GM12874 (cell line): ENCODE data around the gene DCLRE1B.

Experiments used
- CTCF ChIP-seq: IDR thresholded peaks from 2 replicates; pipeline ENCODE4 v1.5.1; 2011; ENCODE audit warnings: low read depth, mild to moderate bottlenecking, control low read depth, low read length, moderate library complexity; ENCODE audit not compliant: insufficient read depth

Gene DCLRE1B

GRCh38 chr1:113946112-113946511 lies 41.0 kb downstream of the DCLRE1B start:
- no peak for TF ChIP-seq CTCF

- TF ChIP-seq CTCF, result no peak
These were observed 41.7 kb downstream of the DCLRE1B start for GRCh38 chr1:113946678-113947387.

- TF ChIP-seq CTCF, result no peak
These were observed 42.4 kb downstream of the DCLRE1B start for GRCh38 chr1:113947388-113948107.

GRCh38 chr1:113949007-113949406 lies 43.9 kb downstream of the DCLRE1B start:
- no peak for TF ChIP-seq CTCF

- TF ChIP-seq CTCF, result no peak
These were observed 45.8 kb downstream of the DCLRE1B start for GRCh38 chr1:113950908-113951307.

GRCh38 chr1:113951719-113952118 lies 46.6 kb downstream of the DCLRE1B start:
- no peak for TF ChIP-seq CTCF

- no peak for TF ChIP-seq CTCF
These were observed 52.9 kb downstream of the DCLRE1B start for GRCh38 chr1:113957984-113958383.
